CD1c-positive myeloid dendritic cell (primary cell): ENCODE data around the gene TPD52L1.
"Not testable (repeated sequence)": the region's sequence is repeated elsewhere in the genome, so short reads cannot be mapped to it uniquely, and the experiment has no call there.

ENCODE experiments used
- DNase-seq: peaks from one replicate; pipeline ENCODE4 v3.0.0-alpha.2; 2016; ENCODE audit errors: extremely low spot score

The TPD52L1 gene

DNA sequence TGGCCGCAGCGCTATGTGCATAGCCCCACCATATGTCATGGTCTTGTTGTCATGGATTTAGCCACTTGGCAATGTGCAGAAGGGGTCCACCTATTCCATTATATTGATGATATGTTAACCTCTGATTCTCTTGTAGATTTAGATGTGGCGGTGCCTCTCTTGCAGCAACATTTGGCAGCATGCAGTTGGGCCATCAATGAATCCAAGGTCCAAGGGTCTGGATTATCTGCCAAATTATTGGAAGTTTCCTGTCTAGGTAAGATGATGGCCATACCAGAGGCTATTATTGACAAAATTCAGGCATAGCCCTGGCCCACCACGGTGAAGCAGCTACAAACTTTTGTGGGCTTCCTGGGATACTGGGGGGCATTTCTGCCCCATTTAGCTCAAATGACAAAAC lies 116.8 kb downstream of the TPD52L1 start:
- DNase-seq, result no peak

DNA sequence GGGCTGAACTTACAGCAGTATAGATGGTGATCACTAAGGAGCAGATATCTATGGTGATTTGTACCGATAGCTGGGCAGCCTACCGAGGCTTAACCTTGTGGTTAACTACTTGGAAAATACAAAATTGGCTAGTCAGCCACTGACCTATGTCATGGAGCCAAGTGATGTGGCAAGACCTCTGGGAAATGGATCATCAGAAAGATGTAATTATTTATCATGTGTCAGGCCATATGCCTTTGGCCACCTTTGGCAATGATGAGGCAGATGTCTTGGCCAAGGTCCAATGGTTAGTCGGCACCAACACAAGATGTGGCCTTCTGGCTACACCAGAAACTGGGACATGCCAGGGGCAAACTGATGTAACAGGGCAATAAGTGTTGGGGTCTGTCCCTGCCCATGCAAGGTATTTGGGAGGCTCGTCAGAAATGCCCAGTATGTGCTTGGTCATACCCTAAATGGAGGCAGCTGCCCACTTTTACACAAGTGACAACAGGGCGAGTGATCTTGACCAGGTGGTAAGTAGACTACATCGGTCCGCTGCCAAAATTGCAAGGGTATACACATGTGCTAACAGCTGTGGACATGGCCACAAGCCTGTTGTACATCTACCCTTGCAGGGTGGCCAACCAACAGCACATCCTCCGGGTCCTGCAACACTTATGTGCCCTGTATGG lies 118.0 kb downstream of the TPD52L1 start:
- no peak for DNase-seq

GRCh38 chr6:125273251-125273650 lies 119.7 kb downstream of the TPD52L1 start:
- no peak for DNase-seq

DNA sequence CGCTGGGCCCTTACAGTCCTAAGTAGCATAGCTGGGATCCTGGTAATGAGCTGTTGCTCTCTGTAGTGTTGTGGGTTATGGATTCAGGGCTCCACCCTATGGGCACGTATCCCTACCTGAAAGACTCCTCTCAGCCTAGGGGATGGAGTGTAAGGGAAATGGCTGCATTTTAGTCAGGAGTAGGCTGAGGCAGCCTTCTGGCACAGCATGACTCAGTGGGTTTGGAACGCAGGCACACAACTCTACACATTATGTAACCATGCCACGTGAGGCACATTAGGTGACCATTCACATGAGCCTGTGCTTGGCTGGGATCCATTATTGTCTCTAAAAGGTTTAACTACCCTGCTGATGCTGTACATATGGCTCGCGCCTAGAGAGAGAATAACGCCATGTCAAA lies 120.4 kb downstream of the TPD52L1 start:
- DNase-seq, result no peak

DNA sequence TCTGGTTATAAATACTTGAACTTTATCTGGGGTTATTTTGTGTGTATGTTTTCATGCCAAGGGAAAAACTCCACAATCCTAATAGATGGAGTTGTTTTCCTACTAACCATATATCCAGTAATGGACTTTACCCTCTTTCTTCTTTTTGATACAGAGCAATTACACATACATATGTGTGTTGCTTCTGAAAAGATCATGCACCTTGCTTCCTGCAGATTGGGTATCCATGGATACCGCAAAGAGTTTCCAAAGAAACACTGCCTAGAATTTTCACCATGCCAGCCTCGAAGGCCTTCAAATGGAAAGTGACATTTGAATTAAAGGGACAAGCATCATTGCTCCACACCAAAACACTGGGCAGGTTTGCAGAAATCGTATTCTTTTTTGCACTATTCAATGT lies 121.4 kb downstream of the TPD52L1 start:
- DNase-seq, result no peak

DNA sequence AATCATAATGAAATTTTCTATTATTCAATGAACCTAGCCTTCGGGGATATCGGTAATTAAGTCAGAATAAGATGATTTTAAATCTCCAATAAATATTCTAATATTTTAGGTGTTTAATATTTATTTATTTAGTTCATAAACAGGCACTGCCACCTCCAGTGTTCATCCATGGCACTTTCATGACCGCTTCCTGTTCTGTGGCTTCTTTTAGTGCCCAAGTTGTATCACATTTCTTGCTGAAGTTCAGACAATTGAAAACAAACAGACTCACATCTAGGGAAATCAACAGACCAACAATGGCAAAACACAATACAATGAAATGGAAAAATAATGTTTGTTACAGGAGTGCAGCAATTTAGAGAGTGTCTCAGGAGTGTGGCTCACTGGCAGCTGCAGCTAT lies 122.2 kb downstream of the TPD52L1 start:
- no peak for DNase-seq

GRCh38 chr6:125277838-125278237 lies 124.3 kb downstream of the TPD52L1 start:
- no peak for DNase-seq

DNA sequence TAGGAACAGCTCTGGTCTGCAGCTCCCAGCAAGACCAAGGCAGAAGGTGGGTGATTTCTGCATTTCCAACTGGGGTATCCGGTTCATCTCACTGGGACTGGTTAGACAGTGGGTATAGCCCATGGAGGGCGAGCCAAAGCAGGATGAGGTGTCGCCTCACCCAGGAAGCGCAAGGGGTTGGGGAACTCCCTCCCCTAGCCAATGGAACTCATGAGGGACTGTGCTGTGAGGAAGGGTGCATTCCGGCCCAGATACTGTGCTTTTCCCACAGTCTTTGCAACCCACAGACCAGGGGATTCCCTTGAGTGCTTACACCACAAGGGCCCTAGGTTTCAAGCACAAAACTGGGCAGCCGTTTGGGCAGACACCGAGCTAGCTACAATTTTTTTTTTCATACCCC lies 126.4 kb downstream of the TPD52L1 start:
- DNase-seq, result no peak

DNA sequence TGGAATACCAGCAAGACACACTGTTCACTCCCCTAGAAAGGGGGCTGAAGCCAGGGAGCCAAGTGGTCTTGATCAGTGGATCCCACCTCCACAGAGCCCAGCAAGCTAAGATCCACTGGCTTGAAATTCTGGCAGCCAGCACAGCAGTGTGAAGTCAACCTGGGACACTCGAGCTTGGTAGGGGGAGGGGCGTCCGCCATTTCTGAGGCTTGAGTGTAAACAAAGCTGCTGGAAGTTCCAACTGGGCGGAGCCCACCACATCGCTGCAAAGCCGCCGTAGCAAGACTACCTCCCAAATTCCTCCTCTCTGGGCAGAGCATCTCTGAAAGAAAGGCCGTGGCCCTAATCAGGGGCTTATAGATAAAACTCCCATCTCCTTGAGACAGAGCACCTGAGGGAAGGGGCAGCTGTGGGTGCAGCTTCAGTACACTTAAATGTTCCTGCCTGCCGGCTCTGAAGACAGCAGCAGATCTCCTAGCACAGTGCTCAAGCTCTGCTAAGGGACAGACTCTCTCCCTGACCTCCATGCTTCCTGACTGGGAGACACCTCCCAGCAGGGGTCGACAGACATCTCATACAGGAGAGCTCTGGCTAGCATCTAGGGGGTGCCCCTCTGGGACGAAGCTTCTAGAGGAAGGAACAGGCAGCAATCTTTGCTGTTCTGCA lies 126.9 kb downstream of the TPD52L1 start:
- DNase-seq, result not testable (repeated sequence)

DNA sequence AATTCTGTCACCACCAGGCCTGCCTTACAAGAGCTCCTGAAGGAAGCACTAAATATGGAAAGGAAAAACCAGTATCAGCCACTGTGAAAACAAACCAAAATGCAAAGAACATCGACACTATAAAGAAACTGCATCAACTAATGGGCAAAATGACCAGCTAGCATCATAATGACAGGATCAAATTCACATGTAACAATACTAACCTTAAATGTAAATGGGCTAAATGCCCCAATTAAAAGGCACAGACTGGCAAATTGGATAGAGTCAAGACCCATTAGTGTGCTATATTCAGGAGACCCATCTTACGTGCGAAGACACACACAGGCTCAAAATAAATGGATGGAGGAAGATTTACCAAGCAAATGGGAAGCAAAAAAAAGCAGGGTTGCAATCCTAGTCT lies 128.9 kb downstream of the TPD52L1 start:
- DNase-seq, result not testable (repeated sequence)

- DNase-seq, result no peak
These were observed 131.8 kb downstream of the TPD52L1 start for GRCh38 chr6:125285353-125285752.

GRCh38 chr6:125285936-125286335 lies 132.4 kb downstream of the TPD52L1 start:
- no peak for DNase-seq

DNA sequence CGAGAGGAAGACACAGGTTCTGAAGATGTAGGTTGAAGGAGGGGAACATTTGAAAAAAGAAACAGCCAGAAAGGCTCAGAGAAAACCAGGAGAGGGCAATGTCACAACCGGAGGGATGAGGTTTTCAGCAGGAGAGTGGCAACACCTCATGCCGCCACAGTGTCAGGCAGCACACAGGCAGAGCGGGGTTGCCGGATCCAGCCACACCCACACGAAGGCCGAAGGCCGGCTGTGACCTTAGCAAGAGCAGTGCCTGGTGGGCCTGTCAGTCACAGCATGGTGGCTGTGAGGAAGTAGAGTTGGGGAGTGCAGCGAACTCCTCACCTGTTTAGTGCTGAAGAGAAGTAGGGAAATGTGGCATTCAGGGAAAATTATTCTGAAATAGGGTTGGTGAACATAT lies 134.1 kb downstream of the TPD52L1 start:
- DNase-seq, result no peak

DNA sequence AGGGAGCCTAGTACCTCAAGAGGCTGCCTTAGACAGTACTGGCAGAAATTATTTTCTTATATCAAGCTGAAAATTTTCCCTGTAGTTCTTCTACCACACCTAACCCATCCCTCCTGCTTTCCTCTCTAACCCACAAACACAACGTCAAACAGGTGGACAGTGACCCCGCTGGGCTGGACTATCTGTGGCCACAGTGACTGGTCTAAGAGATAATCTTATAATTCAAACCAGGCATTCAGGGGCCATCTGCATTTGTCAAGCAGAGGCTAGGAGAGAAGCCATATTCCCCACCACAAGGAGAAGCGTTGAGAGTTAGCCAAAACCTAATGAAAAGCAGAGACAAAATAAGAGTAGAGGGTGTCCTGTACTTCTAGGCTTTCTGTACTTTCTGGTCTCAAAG lies 140.0 kb downstream of the TPD52L1 start:
- no peak for DNase-seq

GRCh38 chr6:125294036-125294435 lies 140.5 kb downstream of the TPD52L1 start:
- no peak for DNase-seq

DNA sequence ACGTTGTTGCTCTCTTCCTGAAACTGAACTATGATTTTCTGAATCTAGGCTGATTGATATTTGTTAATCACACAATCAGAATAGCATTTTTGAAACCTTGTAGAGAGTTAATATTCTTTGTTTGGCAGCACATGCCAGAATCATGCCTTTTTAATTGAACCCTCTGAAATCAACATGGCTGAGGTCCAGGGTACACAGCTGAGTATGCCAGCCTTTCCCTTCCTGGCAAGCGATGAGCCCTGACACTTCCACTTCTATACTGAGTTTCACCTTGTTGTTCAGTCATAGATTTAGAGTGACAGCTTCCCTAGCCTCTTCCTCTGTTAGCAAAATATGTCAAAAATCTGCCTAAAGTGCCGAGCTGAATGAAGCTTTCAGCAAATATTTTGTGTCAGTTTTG lies 141.4 kb downstream of the TPD52L1 start:
- no peak for DNase-seq

DNA sequence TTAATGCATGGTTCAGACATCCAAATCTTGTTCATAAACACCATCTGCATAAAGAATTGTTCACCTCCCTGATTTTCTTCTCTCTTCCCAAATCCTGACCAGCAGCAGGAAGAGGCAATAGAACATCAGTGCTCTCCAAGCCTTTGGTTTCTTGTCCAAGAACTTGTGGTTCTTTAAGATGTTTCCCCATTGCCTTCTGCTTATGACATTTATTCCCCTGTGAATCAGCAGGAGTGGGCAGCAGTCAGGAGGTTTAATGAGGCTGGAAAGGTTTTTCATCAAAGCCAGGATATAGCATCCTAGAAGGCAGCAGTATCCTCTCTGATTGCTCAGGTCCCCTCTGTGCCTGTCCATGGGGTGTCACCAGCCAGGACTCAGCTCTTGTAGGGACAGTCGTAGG lies 142.9 kb downstream of the TPD52L1 start:
- DNase-seq, result no peak

GRCh38 chr6:125299257-125299656 lies 145.7 kb downstream of the TPD52L1 start:
- no peak for DNase-seq

DNA sequence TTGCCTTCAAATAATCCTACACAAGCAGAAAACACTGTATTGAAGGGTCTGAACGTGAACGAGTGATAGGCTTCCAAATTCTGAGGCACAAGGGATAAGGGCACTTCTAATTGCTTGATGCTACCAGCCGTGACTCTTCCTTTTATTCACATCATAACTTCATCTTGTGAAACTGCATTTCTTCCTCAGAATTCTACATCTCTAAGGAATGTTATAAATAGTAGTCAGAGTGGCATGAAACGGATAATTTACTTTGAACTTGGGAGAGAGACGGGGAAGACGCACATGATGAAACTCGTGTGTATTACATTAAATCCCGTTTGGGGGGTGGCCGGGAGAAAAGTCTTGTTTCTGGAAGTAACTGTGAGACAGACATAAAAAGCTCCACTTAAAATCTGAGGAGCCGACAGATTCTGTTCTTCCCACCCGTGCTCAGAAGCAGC lies 147.4 kb downstream of the TPD52L1 start:
- peak; percentile 5 for DNase-seq

DNA sequence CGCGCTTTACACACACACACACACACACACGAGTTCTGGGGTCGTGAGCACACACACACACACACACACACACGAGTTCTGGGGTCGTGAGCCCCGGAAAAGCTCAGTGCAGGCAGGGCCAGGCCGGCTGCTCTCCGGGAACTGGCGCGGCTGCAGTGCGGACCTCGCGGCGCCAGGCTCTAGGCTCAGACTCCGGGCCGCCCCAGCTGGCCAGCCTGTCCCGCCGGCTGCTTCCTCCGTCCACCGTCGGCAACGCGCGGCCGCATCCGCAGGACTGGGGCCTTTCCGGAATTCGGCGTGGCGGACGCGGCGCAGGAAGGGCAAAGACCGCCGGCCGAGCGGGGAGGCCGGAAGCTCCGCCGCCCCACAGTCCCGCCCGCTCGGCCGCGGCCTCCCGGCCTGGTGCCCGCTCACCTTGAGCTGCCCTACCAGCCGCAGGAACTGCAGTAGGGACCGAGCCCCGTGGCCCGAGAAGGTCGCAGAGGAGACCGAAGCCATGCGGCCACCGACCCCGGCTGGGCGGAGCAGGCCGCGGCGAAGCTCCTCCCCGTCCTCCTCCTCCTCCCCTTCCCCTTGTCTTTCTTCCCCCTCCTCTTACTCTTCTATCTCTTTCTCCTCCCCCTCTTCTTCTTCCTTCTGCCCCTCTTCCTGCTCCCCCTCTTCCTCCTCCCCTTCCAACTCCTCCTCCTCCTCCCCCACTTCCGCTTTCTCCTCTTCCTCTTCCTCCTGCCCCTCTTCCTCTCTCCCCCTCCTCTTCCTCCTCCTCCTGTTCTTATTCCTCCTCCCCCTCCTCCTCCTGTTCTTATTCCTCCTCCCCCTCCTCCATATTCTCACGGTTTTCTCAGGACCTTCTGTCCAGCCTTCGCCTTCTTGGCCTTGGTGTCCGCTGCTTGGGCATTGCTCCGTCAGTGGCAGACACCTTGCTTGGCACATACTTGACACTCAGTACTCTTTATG lies 148.1 kb downstream of the TPD52L1 start, which contains the start of gene HDDC2:
HDDC2 (minus strand) TSS at position 533 of the 957 bp plus-strand sequence; CDS start at position 498, 35 bp downstream.
- DNase-seq, result peak; percentile 70

- no peak for DNase-seq
These were observed 149.4 kb downstream of the TPD52L1 start for GRCh38 chr6:125302840-125303511.

DNA sequence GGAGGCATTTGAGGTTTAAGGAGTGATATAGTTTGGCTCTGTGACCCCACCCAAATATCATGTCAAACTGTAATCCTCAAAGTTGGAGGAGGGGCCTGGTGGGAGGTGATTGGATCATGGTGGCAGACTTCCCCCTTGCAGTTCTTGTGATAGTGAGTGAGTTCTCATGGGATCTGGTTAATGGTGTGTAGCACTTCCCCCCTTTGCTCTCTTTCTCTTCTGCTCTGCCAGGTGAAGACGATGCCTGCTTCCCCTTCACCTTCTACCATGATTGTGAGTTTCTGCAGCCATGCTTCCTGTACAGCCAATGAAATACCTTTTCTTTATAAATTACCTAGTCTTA lies 149.9 kb downstream of the TPD52L1 start:
- DNase-seq, result no peak
